ENCODE measurements around the gene GPR55.

GPR55 gene

GRCh38 chr2:230919240-230919639 lies 5.8 kb downstream of the GPR55 start:
- DNase-seq (ENCODE audit: low spot score): peak; percentile 24

GRCh38 chr2:230916218-230916617 lies 8.8 kb downstream of the GPR55 start:
- DNase-seq (ENCODE audit: low spot score): no peak

GRCh38 chr2:230915319-230915718 lies 9.7 kb downstream of the GPR55 start:
- no peak for DNase-seq (ENCODE audit: low spot score)

GRCh38 chr2:230914886-230915285 lies 10.2 kb downstream of the GPR55 start:
- DNase-seq (ENCODE audit: low spot score): no peak

- no peak for DNase-seq (ENCODE audit: low spot score)
Observed at GRCh38 chr2:230913406-230914143, 11.5 kb downstream of the GPR55 start.

- DNase-seq (ENCODE audit: low spot score): no peak
Observed at GRCh38 chr2:230912724-230913123, 12.3 kb downstream of the GPR55 start.

- no peak for DNase-seq (ENCODE audit: low spot score)
Observed at GRCh38 chr2:230912046-230912445, 13.0 kb downstream of the GPR55 start.

GRCh38 chr2:230910546-230911177 lies 14.4 kb downstream of the GPR55 start:
- DNase-seq (ENCODE audit: low spot score): no peak

- no peak for DNase-seq (ENCODE audit: low spot score)
Observed at GRCh38 chr2:230909841-230910545, 15.0 kb downstream of the GPR55 start.

- DNase-seq (ENCODE audit: low spot score): no peak
Observed at GRCh38 chr2:230908595-230909191, 16.3 kb downstream of the GPR55 start.

GRCh38 chr2:230908092-230908594 lies 16.9 kb downstream of the GPR55 start:
- DNase-seq (ENCODE audit: low spot score): no peak

GRCh38 chr2:230907361-230908091 lies 17.5 kb downstream of the GPR55 start:
- no peak for DNase-seq (ENCODE audit: low spot score)

GRCh38 chr2:230906471-230907230 lies 18.4 kb downstream of the GPR55 start:
- DNase-seq (ENCODE audit: low spot score): no peak

- peak; percentile 79 for DNase-seq (ENCODE audit: low spot score)
Observed at GRCh38 chr2:230905448-230906421, 19.3 kb downstream of the GPR55 start.

- no peak for DNase-seq (ENCODE audit: low spot score)
Observed at GRCh38 chr2:230904856-230905447, 20.1 kb downstream of the GPR55 start.

- DNase-seq (ENCODE audit: low spot score): no peak
Observed at GRCh38 chr2:230903231-230904150, 21.6 kb downstream of the GPR55 start.

GRCh38 chr2:230902180-230902899 lies 22.7 kb downstream of the GPR55 start:
- peak; percentile 65 for DNase-seq (ENCODE audit: low spot score)

GRCh38 chr2:230901006-230901405 lies 24.0 kb downstream of the GPR55 start:
- DNase-seq (ENCODE audit: low spot score): no peak
